HG03342 (cell line): ENCODE measurements around the gene FOSB.
"Not testable (repeated sequence)": the region's sequence is repeated elsewhere in the genome, so short reads cannot be mapped to it uniquely, and the experiment has no call there.

Experiments used
- ATAC-seq: cut with Tn5 transposase; IDR thresholded peaks from one replicate; pipeline ENCODE4 v1.9.1; 2021; ENCODE audit warnings: mild to moderate bottlenecking, moderate library complexity; ENCODE audit not compliant: unreplicated experiment

Gene FOSB

DNA sequence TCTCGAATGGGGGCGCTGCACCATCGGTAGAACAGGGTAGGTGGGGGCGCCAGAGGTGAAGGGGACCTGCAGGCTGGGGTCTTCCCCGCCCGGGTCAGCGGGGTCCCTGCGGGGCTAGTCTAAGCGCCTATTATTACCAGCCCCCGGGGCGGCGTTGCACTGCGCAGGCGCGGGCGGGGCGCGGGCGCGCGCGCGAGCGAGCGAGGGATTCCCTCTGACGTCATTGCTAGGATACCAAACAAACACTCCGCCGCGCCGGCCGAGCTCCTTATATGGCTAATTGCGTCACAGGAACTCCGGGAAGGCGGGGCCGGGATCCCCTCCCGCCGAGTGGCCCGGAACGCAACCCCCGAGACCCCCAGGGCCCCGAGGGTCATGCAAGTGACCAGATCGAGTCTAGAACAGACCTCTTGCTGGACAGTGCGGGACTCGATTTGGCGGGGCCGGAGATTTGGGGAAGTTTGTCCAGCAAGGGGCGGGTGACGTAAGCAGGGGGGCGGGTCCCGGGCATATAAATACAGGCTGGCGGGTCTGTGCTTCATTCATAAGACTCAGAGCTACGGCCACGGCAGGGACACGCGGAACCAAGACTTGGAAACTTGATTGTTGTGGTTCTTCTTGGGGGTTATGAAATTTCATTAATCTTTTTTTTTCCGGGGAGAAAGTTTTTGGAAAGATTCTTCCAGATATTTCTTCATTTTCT is at the start of gene FOSB:
FOSB (plus strand) TSS at position 541 of the 703 bp plus-strand sequence. CDS start 591 bp downstream, outside the sequence.
- ATAC-seq: peak; percentile 43

DNA sequence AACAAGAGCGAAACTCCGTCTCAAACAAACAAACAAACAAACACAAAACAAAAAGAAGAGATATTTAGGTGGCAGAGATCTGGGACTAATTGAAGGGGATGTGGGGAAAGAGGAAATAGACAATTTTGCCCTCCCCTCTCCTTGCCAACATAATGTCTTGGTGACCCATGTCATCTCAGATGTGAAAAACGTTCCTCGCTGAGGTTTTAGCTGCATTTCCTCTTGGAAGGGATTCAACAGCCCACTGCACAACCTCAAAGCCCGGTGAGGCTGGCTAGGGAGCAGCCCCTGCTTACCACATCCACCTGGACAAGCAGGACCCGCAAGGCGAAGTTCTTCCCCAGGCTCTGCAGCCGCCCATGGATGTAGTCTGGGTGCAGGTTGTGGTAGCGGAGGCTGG is 49.0 kb upstream of the FOSB start:
- ATAC-seq: no peak

- peak; percentile 54 for ATAC-seq
Observed at GRCh38 chr19:45419396-45419795, 48.4 kb upstream of the FOSB start.

- ATAC-seq: no peak
Observed at GRCh38 chr19:45419895-45420294, 47.9 kb upstream of the FOSB start.

- ATAC-seq: no peak
Observed at GRCh38 chr19:45420356-45420755, 47.4 kb upstream of the FOSB start.

DNA sequence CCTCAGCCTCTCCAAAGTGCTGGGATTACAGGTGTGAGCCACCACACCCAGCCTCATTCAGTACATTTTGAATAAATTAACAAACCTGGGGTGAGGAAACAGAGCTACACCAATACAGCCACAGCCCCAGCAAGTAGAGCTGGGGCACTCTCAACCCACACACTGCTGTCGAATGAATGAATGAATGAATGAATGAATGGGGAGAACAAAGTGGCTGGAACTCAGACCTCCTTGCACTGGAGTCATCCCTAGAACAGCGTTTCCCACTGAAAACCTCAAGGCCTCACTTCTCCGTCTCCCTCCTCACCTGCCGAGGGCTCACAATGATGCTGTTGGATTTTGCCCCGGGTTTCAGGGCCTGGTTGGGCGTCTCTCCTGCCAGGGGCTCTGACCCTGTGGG is 46.9 kb upstream of the FOSB start:
- no peak for ATAC-seq

- ATAC-seq: no peak
Observed at GRCh38 chr19:45421947-45422498, 45.8 kb upstream of the FOSB start.

DNA sequence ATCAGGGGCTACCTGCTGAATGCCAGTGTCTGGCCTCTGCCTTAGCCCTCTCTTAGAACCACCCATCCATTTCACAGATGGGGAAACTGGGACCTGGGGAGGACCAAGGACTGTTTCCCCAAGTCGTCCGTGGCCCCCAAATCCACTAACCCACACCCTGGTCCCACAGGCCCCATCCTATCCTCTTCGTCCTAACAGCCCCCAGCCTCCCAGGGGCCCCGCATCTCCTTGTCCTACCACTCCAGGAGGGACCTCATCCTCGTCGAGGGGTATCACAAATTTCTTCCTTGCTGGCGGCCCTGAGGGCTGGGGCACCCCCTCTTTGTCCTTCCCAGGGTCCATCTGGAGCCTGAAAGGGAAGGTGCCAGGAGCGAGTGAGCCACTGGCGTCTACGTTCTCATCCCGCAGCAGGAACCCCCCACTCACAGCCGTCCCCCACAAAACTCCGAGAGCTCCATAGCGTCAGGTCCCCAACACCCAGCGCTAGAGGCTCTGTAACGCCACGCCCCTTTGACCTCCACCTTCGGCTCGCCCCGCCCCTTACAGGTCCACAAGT is 44.7 kb upstream of the FOSB start:
- ATAC-seq: no peak

DNA sequence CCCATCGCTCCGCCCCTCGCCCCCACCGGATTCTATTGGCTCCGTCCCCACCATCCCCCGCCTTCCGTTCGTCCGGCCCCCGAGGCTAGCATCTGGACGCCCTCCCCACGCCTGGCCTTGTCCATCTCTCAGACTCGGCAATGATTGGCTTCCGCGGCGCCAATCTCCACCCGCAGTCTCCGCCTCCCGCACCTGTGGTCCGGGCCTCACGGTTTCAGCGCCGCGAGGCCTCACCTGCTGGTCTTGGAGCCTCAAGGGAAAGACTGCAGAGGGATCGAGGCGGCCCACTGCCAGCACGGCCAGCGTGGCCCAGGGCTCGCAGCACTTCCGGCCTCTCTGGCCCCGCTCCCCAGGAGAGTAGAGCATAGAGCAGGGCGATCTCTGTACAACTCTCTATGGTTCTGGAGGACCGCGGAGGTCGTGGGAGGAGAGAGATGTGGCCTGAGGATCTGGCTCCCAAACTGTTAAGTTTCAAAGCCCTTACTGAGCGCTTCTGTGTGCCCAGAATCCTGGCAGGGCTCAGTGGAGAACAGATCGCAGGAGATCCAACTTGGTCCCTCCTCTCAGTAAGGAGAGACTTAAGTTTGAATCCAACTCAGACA is 44.1 kb upstream of the FOSB start, which contains the start of gene ERCC1:
ERCC1 (minus strand) TSS at position 329 of the 602 bp plus-strand sequence. CDS start 543 bp downstream, outside the sequence.
- peak; percentile 53 for ATAC-seq

DNA sequence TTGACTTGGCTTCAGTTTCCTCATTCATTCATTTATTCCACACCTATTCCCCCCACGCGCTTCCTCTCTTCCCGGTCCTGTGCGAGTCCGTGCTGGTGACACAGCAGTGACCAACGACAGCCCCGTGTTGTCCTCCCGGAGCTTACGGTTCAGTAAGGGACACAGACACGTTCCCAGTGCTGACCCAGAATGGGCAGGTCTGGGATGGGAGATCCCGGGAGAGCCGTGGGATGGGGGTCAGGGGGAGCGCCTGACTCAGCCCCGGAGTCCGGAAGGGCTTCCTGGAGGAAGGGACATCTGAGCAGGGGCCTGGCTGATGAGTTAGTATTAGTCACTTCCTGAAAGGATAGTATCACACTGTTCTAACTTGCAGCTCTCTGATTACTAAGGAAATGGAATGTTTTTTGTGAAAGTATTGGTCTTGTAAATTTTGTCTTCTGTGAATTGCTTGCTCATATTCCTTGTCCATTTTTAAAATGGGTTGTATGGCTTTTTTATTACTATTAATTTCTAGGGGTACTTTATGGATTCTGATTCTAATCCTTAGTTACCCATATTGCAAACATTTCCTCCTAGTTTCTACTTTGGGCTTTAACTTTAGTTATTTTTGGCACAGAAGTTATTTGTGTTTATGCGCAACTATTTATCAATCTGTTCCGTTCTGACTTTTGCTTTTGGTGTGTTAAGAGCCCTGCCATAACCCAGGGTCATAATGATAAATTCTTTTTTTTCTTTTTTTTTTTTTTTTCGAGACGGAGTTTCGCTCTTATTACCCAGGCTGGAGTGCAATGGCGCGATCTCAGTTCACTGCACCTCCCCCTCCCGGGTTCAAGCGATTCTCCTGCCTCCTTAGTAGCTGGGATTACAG is 43.4 kb upstream of the FOSB start:
- no peak for ATAC-seq

GRCh38 chr19:45428384-45429231 is 39.2 kb upstream of the FOSB start:
- no peak for ATAC-seq

DNA sequence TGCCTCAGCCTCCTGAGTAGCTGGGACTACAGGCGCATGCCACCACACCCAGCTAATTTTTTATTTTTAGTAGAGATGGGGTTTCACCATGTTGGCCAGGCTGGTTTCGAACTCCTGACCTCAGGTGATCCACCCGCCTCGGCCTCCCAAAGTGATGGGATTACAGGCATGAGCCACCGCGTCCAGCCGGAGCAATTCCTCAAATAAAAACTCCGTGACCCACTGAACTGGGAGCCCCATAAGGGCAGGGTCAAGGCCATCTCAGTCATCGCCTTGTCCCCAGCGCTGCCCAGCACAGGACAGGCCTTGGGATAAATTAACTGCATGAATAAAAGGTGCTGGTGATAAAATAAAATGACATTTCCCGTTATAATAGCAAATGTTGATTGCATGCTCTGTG is 37.9 kb upstream of the FOSB start:
- not testable (repeated sequence) for ATAC-seq

DNA sequence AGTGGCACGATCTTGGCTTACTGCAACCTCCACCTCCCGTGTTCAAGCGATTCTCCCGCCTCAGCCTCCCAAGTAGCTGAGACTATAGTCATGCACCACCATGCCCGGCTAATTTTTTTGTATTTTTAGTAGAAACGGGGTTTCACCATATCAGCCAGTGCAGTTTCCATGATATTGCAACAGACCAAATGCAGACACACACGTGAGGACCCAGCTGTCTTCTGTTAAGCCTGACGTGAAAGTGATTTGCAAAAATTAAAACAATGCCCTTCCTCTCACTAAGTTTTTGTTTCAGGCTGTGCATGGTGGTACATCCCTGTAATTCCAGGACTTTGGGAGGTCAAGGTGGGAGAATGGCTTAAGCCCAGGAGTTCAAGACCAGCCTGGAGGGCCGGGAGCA is 36.8 kb upstream of the FOSB start:
- not testable (repeated sequence) for ATAC-seq

- ATAC-seq: not testable (repeated sequence)
Observed at GRCh38 chr19:45432543-45432942, 35.3 kb upstream of the FOSB start.

GRCh38 chr19:45437328-45437727 is 30.5 kb upstream of the FOSB start:
- ATAC-seq: no peak

- ATAC-seq: no peak
Observed at GRCh38 chr19:45439190-45439568, 28.6 kb upstream of the FOSB start.

DNA sequence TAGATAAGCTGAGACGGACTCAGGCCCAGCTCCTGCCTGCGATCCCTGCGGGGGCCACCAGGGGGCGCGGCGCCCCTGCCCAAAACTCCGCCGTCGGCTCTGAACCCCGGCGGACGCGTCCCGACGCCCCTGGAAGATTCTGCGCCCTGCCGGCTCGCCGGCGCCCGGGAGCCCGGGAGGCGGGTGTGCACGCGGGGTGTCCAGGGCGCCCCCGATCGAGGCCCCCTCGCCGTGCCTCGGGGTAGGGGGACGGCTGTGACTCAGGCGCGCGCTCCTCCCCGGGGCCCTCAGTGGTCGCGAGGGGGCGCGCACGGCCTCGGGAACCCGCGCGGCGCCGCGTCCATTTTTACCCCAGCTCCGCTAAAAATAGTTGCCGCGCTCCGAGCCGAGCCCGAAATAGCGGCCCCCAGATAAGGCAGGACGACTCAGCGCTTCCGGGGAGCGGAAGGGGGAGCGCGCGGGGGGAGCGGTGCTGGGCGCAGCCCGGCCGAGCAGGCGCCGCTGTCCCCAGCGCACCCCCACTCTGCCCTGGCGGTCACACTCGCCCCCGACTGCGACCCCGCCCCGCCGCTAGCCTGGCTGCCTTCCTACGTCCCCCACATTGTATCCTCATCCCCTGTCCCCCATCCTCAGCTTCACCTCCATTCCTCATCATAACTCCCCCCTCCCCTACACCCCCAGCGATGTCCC is 28.1 kb upstream of the FOSB start:
- ATAC-seq: peak; percentile 49

GRCh38 chr19:45440259-45440638 is 27.5 kb upstream of the FOSB start:
- no peak for ATAC-seq

DNA sequence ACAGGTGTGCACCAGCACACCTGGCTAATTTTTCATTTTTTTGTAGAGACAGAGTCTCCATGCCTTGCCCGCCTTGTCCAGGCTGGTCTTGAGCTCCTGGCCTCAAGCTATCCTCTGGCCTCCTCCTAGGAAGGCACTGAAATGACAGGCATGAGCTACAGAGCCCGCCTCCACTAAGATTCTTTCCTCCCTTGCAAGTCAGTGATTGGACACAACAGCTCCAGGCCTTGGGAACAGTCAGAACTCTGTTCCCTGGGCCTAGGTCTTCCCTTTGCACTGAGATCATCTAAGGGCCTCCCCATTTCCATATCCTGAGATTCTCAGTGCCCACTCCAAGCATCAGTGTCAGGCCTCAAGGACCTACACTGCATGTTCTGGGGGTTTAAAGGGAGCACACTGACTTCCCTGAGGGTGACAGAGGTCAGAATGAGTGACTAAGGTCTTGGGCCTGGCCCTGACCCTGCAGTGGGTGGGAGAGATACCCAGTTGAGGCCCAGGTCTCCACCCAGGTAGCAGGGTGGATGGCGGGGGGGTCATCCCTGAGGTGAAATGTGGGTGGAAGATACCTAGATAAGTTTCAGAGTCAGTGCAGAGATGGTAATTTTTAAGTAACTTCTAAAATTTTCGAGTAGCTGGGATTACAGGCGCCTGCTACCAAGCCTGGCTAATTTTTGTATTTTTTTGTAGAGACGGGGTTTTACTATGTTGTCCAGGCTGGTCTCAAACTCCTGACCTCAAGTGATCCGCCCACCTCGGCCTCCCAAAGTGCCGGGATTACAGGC is 26.7 kb upstream of the FOSB start:
- ATAC-seq: no peak
